ENCODE data around the gene RNF10.

RNF10 gene

GRCh38 chr12:120538281-120539156 lies 4.4 kb downstream of the RNF10 start:
- Histone ChIP-seq H3K27ac (ENCODE audit: low read depth, low read length) (peak overlapping the region; percentile 97), H3K9ac (ENCODE audit: low read length in 5 of 5) (peak overlapping the region; percentile 49 to 88 (median 60)), H3K36me3 (ENCODE audit: control insufficient read depth in 5 of 5, insufficient read depth in 5 of 5, low read length in 5 of 5) (peaks cover 0 to 4% (median 0%) of the 10 kb centered on the region in 5 donors), H3K9me3 (ENCODE audit: control insufficient read depth in 5 of 5, low read length in 5 of 5) (no peaks in the 10 kb centered on the region), H3K4me3 (ENCODE audit: low read depth in 1 of 5, low read length in 5 of 5) (peak overlapping the region; percentile 11 to 48 (median 20)), H3K4me1 (ENCODE audit: control insufficient read depth in 5 of 5, insufficient read depth in 5 of 5, low read length in 5 of 5) (peaks cover 11 to 72% (median 62%) of the 10 kb centered on the region in 5 donors), H3K27me3 (ENCODE audit: control insufficient read depth in 5 of 5, insufficient read depth in 4 of 5, low read length in 5 of 5) (no peaks in the 10 kb centered on the region)

- Histone ChIP-seq H3K36me3 (ENCODE audit: control insufficient read depth in 5 of 5, insufficient read depth in 5 of 5, low read length in 5 of 5) (peaks cover 0 to 4% (median 0%) of the 10 kb centered on the region in 5 donors), H3K9ac (ENCODE audit: low read length in 5 of 5) (peak overlapping the region in 2 of 5 donors; percentile 56 to 76), H3K4me3 (ENCODE audit: low read depth in 1 of 5, low read length in 5 of 5) (no peak overlapping the region), H3K9me3 (ENCODE audit: control insufficient read depth in 5 of 5, low read length in 5 of 5) (no peaks in the 10 kb centered on the region), H3K27me3 (ENCODE audit: control insufficient read depth in 5 of 5, insufficient read depth in 4 of 5, low read length in 5 of 5) (no peaks in the 10 kb centered on the region), H3K4me1 (ENCODE audit: control insufficient read depth in 5 of 5, insufficient read depth in 5 of 5, low read length in 5 of 5) (peaks cover 11 to 72% (median 62%) of the 10 kb centered on the region in 5 donors), H3K27ac (ENCODE audit: low read depth, low read length) (peak overlapping the region; percentile 97)
These were observed 5.1 kb downstream of the RNF10 start for GRCh38 chr12:120539303-120539702.

- peaks cover 0 to 4% (median 0%) of the 10 kb centered on the region in 5 donors for H3K36me3 ChIP-seq (ENCODE audit: control insufficient read depth in 5 of 5, insufficient read depth in 5 of 5, low read length in 5 of 5)
- H3K4me1 ChIP-seq (ENCODE audit: control insufficient read depth in 5 of 5, insufficient read depth in 5 of 5, low read length in 5 of 5) = peaks cover 11 to 66% (median 59%) of the 10 kb centered on the region in 5 donors
- H3K27me3 ChIP-seq (ENCODE audit: control insufficient read depth in 5 of 5, insufficient read depth in 4 of 5, low read length in 5 of 5) = no peaks in the 10 kb centered on the region
- no peak overlapping the region for H3K4me3 ChIP-seq (ENCODE audit: low read depth in 1 of 5, low read length in 5 of 5)
- H3K9me3 ChIP-seq (ENCODE audit: control insufficient read depth in 5 of 5, low read length in 5 of 5) = no peaks in the 10 kb centered on the region
- peak overlapping the region in 2 of 5 donors; percentile 43 to 62 for H3K9ac ChIP-seq (ENCODE audit: low read length in 5 of 5)
- H3K27ac ChIP-seq (ENCODE audit: low read depth, low read length) = peak overlapping the region; percentile 97
These were observed 6.3 kb downstream of the RNF10 start for GRCh38 chr12:120540445-120540844.

- Histone ChIP-seq H3K36me3 (ENCODE audit: control insufficient read depth in 5 of 5, insufficient read depth in 5 of 5, low read length in 5 of 5) (peaks cover 7 to 15% (median 11%) of the 10 kb centered on the region in 5 donors), H3K4me3 (ENCODE audit: low read depth in 1 of 5, low read length in 5 of 5) (no peak overlapping the region), H3K27ac (ENCODE audit: low read depth, low read length) (no peak overlapping the region), H3K27me3 (ENCODE audit: control insufficient read depth in 5 of 5, insufficient read depth in 4 of 5, low read length in 5 of 5) (no peaks in the 10 kb centered on the region), H3K9ac (ENCODE audit: low read length in 5 of 5) (no peak overlapping the region), H3K9me3 (ENCODE audit: control insufficient read depth in 5 of 5, low read length in 5 of 5) (no peaks in the 10 kb centered on the region), H3K4me1 (ENCODE audit: control insufficient read depth in 5 of 5, insufficient read depth in 5 of 5, low read length in 5 of 5) (peaks cover 7 to 49% (median 42%) of the 10 kb centered on the region in 5 donors)
These were observed 8.0 kb downstream of the RNF10 start for GRCh38 chr12:120542166-120542565.

GRCh38 chr12:120544691-120545090 lies 10.5 kb downstream of the RNF10 start:
- Histone ChIP-seq H3K9ac (ENCODE audit: low read length in 5 of 5) (peak overlapping the region in 1 of 5 donors; percentile 32), H3K27ac (ENCODE audit: low read depth, low read length) (no peak overlapping the region), H3K36me3 (ENCODE audit: control insufficient read depth in 5 of 5, insufficient read depth in 5 of 5, low read length in 5 of 5) (peaks cover 17 to 36% (median 30%) of the 10 kb centered on the region in 5 donors), H3K27me3 (ENCODE audit: control insufficient read depth in 5 of 5, insufficient read depth in 4 of 5, low read length in 5 of 5) (no peaks in the 10 kb centered on the region), H3K4me1 (ENCODE audit: control insufficient read depth in 5 of 5, insufficient read depth in 5 of 5, low read length in 5 of 5) (peaks cover 0 to 27% (median 19%) of the 10 kb centered on the region in 5 donors), H3K9me3 (ENCODE audit: control insufficient read depth in 5 of 5, low read length in 5 of 5) (no peaks in the 10 kb centered on the region), H3K4me3 (ENCODE audit: low read depth in 1 of 5, low read length in 5 of 5) (no peak overlapping the region)

- Histone ChIP-seq H3K27me3 (ENCODE audit: control insufficient read depth in 5 of 5, insufficient read depth in 4 of 5, low read length in 5 of 5) (no peaks in the 10 kb centered on the region), H3K9ac (ENCODE audit: low read length in 5 of 5) (no peak overlapping the region), H3K9me3 (ENCODE audit: control insufficient read depth in 5 of 5, low read length in 5 of 5) (no peaks in the 10 kb centered on the region), H3K27ac (ENCODE audit: low read depth, low read length) (no peak overlapping the region), H3K36me3 (ENCODE audit: control insufficient read depth in 5 of 5, insufficient read depth in 5 of 5, low read length in 5 of 5) (peaks cover 17 to 36% (median 30%) of the 10 kb centered on the region in 5 donors), H3K4me1 (ENCODE audit: control insufficient read depth in 5 of 5, insufficient read depth in 5 of 5, low read length in 5 of 5) (peaks cover 0 to 26% (median 17%) of the 10 kb centered on the region in 5 donors), H3K4me3 (ENCODE audit: low read depth in 1 of 5, low read length in 5 of 5) (no peak overlapping the region)
These were observed 11.9 kb downstream of the RNF10 start for GRCh38 chr12:120546050-120546386.

- Histone ChIP-seq H3K4me1 (ENCODE audit: control insufficient read depth in 5 of 5, insufficient read depth in 5 of 5, low read length in 5 of 5) (peaks cover 0 to 33% (median 24%) of the 10 kb centered on the region in 5 donors), H3K4me3 (ENCODE audit: low read depth in 1 of 5, low read length in 5 of 5) (no peak overlapping the region), H3K9ac (ENCODE audit: low read length in 5 of 5) (peak overlapping the region in 1 of 5 donors; percentile 9), H3K27ac (ENCODE audit: low read depth, low read length) (peak overlapping the region; percentile 28), H3K9me3 (ENCODE audit: control insufficient read depth in 5 of 5, low read length in 5 of 5) (no peaks in the 10 kb centered on the region), H3K36me3 (ENCODE audit: control insufficient read depth in 5 of 5, insufficient read depth in 5 of 5, low read length in 5 of 5) (peaks cover 12 to 45% (median 38%) of the 10 kb centered on the region in 5 donors), H3K27me3 (ENCODE audit: control insufficient read depth in 5 of 5, insufficient read depth in 4 of 5, low read length in 5 of 5) (no peaks in the 10 kb centered on the region)
These were observed 20.5 kb downstream of the RNF10 start for GRCh38 chr12:120554678-120555077.

GRCh38 chr12:120557589-120557988 lies 23.4 kb downstream of the RNF10 start:
- Histone ChIP-seq H3K4me1 (ENCODE audit: control insufficient read depth in 5 of 5, insufficient read depth in 5 of 5, low read length in 5 of 5) (peaks cover 0 to 14% (median 9%) of the 10 kb centered on the region in 5 donors), H3K9ac (ENCODE audit: low read length in 5 of 5) (no peak overlapping the region), H3K27me3 (ENCODE audit: control insufficient read depth in 5 of 5, insufficient read depth in 4 of 5, low read length in 5 of 5) (no peaks in the 10 kb centered on the region), H3K4me3 (ENCODE audit: low read depth in 1 of 5, low read length in 5 of 5) (no peak overlapping the region), H3K27ac (ENCODE audit: low read depth, low read length) (no peak overlapping the region), H3K9me3 (ENCODE audit: control insufficient read depth in 5 of 5, low read length in 5 of 5) (no peaks in the 10 kb centered on the region), H3K36me3 (ENCODE audit: control insufficient read depth in 5 of 5, insufficient read depth in 5 of 5, low read length in 5 of 5) (peaks cover 27 to 67% (median 54%) of the 10 kb centered on the region in 5 donors)

- no peaks in the 10 kb centered on the region for H3K9me3 ChIP-seq (ENCODE audit: control insufficient read depth in 5 of 5, low read length in 5 of 5)
- H3K4me1 ChIP-seq (ENCODE audit: control insufficient read depth in 5 of 5, insufficient read depth in 5 of 5, low read length in 5 of 5) = peaks cover 0 to 1% (median 0%) of the 10 kb centered on the region in 5 donors
- H3K27ac ChIP-seq (ENCODE audit: low read depth, low read length) = no peak overlapping the region
- H3K27me3 ChIP-seq (ENCODE audit: control insufficient read depth in 5 of 5, insufficient read depth in 4 of 5, low read length in 5 of 5) = no peaks in the 10 kb centered on the region
- H3K4me3 ChIP-seq (ENCODE audit: low read depth in 1 of 5, low read length in 5 of 5) = no peak overlapping the region
- H3K9ac ChIP-seq (ENCODE audit: low read length in 5 of 5) = no peak overlapping the region
- H3K36me3 ChIP-seq (ENCODE audit: control insufficient read depth in 5 of 5, insufficient read depth in 5 of 5, low read length in 5 of 5) = peaks cover 43 to 87% (median 76%) of the 10 kb centered on the region in 5 donors
These were observed 28.8 kb downstream of the RNF10 start for GRCh38 chr12:120562906-120563305.

GRCh38 chr12:120563495-120563894 lies 29.3 kb downstream of the RNF10 start:
- Histone ChIP-seq H3K9ac (ENCODE audit: low read length in 5 of 5) (no peak overlapping the region), H3K27me3 (ENCODE audit: control insufficient read depth in 5 of 5, insufficient read depth in 4 of 5, low read length in 5 of 5) (no peaks in the 10 kb centered on the region), H3K27ac (ENCODE audit: low read depth, low read length) (no peak overlapping the region), H3K4me3 (ENCODE audit: low read depth in 1 of 5, low read length in 5 of 5) (no peak overlapping the region), H3K9me3 (ENCODE audit: control insufficient read depth in 5 of 5, low read length in 5 of 5) (no peaks in the 10 kb centered on the region), H3K36me3 (ENCODE audit: control insufficient read depth in 5 of 5, insufficient read depth in 5 of 5, low read length in 5 of 5) (peaks cover 42 to 92% (median 79%) of the 10 kb centered on the region in 5 donors), H3K4me1 (ENCODE audit: control insufficient read depth in 5 of 5, insufficient read depth in 5 of 5, low read length in 5 of 5) (no peaks in the 10 kb centered on the region)
